Progenitor cell of endocrine pancreas (in vitro differentiated cells): ENCODE results near the gene OTULINL. TPM values are rescaled to one million over a fixed set of nuclear protein-coding genes. Genes with fewer than 3 reads are reported as not detected.

ENCODE experiments used
- DNase-seq: peaks from one replicate; pipeline ENCODE4 v3.0.0; 2021; ENCODE audit warnings: low spot score; ENCODE audit not compliant: unreplicated experiment
- H3K27ac Mint-ChIP-seq: 2 replicates; pipeline ENCODE4 v1.8.0; 2021; ENCODE audit warnings: mild to moderate bottlenecking, moderate library complexity, mixed read lengths
- H3K27me3 Mint-ChIP-seq: 2 replicates; pipeline ENCODE4 v1.8.0; 2021; ENCODE audit warnings: mixed read lengths
- H3K36me3 Mint-ChIP-seq: 2 replicates; pipeline ENCODE4 v1.8.0; 2022; ENCODE audit warnings: mixed read lengths; ENCODE audit not compliant: insufficient read depth
- H3K4me1 Mint-ChIP-seq: 2 replicates; pipeline ENCODE4 v1.8.0; 2021; ENCODE audit warnings: low read depth, mixed read lengths
- H3K4me3 Mint-ChIP-seq: 2 replicates; pipeline ENCODE4 v1.8.0; 2021; ENCODE audit warnings: low read depth, mild to moderate bottlenecking, moderate library complexity, mixed read lengths
- H3K9me3 Mint-ChIP-seq: 2 replicates; pipeline ENCODE4 v1.8.0; 2021; ENCODE audit warnings: low read depth, mixed read lengths
- long read RNA-seq: library from polyadenylated mRNA; unstranded; transcript quantifications from one replicate; pipeline ENCODE4 v2.0.0, GENCODE V29; 2020
- total RNA-seq: library from RNA; stranded (reverse); gene quantifications from 2 replicates; pipeline ENCODE4 v1.2.1, GENCODE V29; 2021
- TF ChIP-seq, protein P1 (sequence below): fragments of 200-600 bp; sonication (generic); IDR thresholded peaks from one replicate; pipeline ENCODE4 v1.5.0; 2021; ENCODE audit warnings: antibody characterized with exemption, mild to moderate bottlenecking; ENCODE audit not compliant: unreplicated experiment

OTULINL gene
- total RNA-seq: 35.5 and 36.3 TPM in 2 replicates
- long read RNA-seq, transcript OTULINL-201 (8 exons, 3,597 nt): major isoform, 164 of 181 reads
- long read RNA-seq, partial matches to known transcripts: 5 of 181 reads
- long read RNA-seq, other reads (novel, unspliced or antisense): 12 of 181 reads

GRCh38 chr5:14581106-14581890, at the start of gene OTULINL:
Gene OTULINL, plus strand, starts transcription at chr5:14581792. Its CDS starts 103 bp downstream, at chr5:14581895.
- peaks cover 7% of the 10 kb centered on the region for H3K9me3 Mint-ChIP-seq
- H3K36me3 Mint-ChIP-seq: peaks cover 10% of the 10 kb centered on the region
- TF ChIP-seq, protein P1, sequence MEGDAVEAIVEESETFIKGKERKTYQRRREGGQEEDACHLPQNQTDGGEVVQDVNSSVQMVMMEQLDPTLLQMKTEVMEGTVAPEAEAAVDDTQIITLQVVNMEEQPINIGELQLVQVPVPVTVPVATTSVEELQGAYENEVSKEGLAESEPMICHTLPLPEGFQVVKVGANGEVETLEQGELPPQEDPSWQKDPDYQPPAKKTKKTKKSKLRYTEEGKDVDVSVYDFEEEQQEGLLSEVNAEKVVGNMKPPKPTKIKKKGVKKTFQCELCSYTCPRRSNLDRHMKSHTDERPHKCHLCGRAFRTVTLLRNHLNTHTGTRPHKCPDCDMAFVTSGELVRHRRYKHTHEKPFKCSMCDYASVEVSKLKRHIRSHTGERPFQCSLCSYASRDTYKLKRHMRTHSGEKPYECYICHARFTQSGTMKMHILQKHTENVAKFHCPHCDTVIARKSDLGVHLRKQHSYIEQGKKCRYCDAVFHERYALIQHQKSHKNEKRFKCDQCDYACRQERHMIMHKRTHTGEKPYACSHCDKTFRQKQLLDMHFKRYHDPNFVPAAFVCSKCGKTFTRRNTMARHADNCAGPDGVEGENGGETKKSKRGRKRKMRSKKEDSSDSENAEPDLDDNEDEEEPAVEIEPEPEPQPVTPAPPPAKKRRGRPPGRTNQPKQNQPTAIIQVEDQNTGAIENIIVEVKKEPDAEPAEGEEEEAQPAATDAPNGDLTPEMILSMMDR: no peak
- peak within 1 kb of the TSS; percentile 90 for H3K27ac Mint-ChIP-seq
- peak within 1 kb of the TSS; percentile 79 for H3K4me3 Mint-ChIP-seq
- peak; percentile 90 for DNase-seq
- H3K4me1 Mint-ChIP-seq: peaks cover 22% of the 10 kb centered on the region
- H3K27me3 Mint-ChIP-seq: peaks cover 9% of the 10 kb centered on the region

DNA sequence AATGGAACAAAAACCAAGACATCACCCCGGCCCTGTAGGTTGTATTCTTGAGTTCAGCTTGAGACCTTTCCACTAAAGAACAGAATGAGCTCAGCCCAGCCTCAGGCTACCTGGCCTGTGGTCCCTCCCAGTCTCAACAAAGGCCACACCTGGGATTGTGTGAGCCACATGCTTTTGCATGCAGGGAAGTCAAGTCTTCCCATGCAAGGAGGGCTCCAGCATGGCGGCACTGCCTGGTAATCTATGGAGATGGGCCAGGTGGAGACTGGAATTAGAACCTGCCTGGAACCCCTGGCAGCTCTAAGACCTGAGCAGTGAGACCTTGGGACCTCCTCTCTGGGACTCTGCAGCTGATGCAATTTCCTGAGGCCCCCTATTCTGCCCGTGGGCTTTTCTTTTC, 49.4 kb upstream of the OTULINL start:
- H3K4me3 Mint-ChIP-seq: no peak overlapping the region
- H3K36me3 Mint-ChIP-seq: no peaks in the 10 kb centered on the region
- H3K27ac Mint-ChIP-seq: no peak overlapping the region
- H3K9me3 Mint-ChIP-seq: no peaks in the 10 kb centered on the region
- no peaks in the 10 kb centered on the region for H3K4me1 Mint-ChIP-seq
- no peak for DNase-seq
- no peaks in the 10 kb centered on the region for H3K27me3 Mint-ChIP-seq
- TF ChIP-seq, protein P1: no peak

DNA sequence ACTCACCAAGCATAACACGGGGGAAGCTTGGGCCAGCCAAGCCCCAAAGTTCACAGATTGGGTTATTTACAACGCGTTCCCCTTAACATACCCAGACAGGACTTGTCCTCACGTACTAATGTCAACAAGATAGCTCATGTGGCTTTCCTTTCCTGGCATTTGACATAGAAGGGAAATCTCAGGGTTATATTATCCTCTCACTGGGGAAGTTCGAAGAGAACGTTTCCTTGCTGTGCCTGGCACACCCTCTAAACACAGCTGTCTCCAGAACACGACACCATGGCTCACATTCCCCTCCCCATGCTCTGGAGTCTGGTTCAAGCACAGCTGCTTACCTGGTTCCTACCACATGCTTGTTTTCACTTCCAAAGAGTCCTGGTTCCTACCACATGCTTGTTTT, 46.8 kb upstream of the OTULINL start:
- Mint-ChIP-seq H3K27me3 (no peaks in the 10 kb centered on the region), H3K9me3 (peaks cover 15% of the 10 kb centered on the region), H3K36me3 (peaks cover 1% of the 10 kb centered on the region), H3K4me3 (no peak overlapping the region), H3K4me1 (no peaks in the 10 kb centered on the region), H3K27ac (no peak overlapping the region)
- DNase-seq: no peak
- TF ChIP-seq, protein P1: no peak

DNA sequence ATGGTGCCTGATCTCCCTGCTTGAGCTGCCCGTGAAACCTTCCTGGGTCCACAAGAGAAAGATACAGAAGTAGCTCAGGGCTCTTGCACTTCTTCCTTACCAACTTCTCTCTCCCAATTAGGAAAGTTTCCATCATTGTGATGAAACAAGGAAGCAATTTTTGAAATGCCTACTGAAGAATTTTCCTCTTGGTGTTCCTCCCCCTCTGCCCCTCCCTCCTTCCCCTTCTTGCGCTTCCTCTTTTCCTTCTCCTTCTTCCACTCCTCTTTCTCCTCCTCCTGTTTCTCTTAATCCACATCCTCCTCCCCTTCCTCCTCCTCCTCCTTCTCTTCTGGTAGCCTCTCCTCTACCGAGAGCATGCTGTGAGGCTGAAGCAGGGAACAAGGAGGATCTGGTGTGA, 36.3 kb upstream of the OTULINL start:
- H3K27ac Mint-ChIP-seq: no peak overlapping the region
- no peaks in the 10 kb centered on the region for H3K27me3 Mint-ChIP-seq
- H3K9me3 Mint-ChIP-seq: peaks cover 17% of the 10 kb centered on the region
- TF ChIP-seq, protein P1: no peak
- no peaks in the 10 kb centered on the region for H3K36me3 Mint-ChIP-seq
- no peak for DNase-seq
- H3K4me3 Mint-ChIP-seq: no peak overlapping the region
- H3K4me1 Mint-ChIP-seq: peaks cover 1% of the 10 kb centered on the region

- TF ChIP-seq, protein P1: no peak
- H3K4me3 Mint-ChIP-seq: no peak overlapping the region
- H3K4me1 Mint-ChIP-seq: peaks cover 1% of the 10 kb centered on the region
- H3K36me3 Mint-ChIP-seq: no peaks in the 10 kb centered on the region
- no peak overlapping the region for H3K27ac Mint-ChIP-seq
- H3K9me3 Mint-ChIP-seq: peaks cover 12% of the 10 kb centered on the region
- H3K27me3 Mint-ChIP-seq: no peaks in the 10 kb centered on the region
- DNase-seq: no peak
Observed at GRCh38 chr5:14545862-14546261, 35.7 kb upstream of the OTULINL start.
